ENCODE measurements around the gene BTBD17. TPM values are rescaled to one million over a fixed set of nuclear protein-coding genes. Genes with fewer than 3 reads are reported as not detected.

BTBD17 gene
- polyA plus RNA-seq, 2 of the 4 experiments (the other 2 are of a cell fraction): not detected

DNA sequence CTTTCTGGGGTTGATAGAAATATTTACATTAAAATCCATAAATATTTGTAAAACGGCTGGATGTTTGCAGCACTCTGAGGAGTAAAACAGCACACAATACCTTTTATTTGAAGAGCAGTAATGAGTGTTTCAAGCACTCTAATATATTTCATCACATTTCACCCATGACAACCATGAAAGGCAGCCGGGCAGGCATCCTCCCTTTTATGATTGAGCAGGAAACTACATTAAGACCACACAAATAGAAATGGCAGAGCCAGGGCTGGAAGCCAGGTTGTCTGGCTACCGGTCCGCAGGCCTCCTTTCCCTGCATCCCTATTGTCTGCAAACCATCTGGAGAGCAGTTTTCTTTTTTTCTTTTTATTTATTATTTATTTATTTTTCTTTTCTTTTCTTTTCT lies 47.1 kb upstream of the BTBD17 start:
- no peak for DNase-seq (ENCODE audit: low read depth in 1 of 2, low spot score in 1 of 2)
- 53% methylated on average over 4 of the region's 4 CpGs for WGBS (ENCODE audit: missing lambda C conversion rate)
- ChIA-PET POLR2A (interaction anchor here (1.0 to 1.2 kb wide), 2 partner anchors 45 kb away, joined by 3 to 7 read pairs; no protein-coding TSS in a partner anchor), CTCF (interaction anchor here (0.6 to 15.2 kb wide), 16 partner anchors 8 to 1151 kb away, joined by 3 to 138 read pairs (median 10); partner anchors contain the start of gene GPR142)
- FAIRE-seq: no peak
- no peak for ATAC-seq
- H3K4me1 ChIP-seq: peaks cover 15% of the 10 kb centered on the region
- H3K4me2 ChIP-seq: peak overlapping the region; percentile 28; the same call in 1 of the 3 replicates
- no peak overlapping the region for H3K4me3 ChIP-seq
- peak overlapping the region in 1 of 2 experiments; percentile 61; a peak in 3 of 6 replicates for H3K27ac ChIP-seq
- H3K9me3 ChIP-seq: no peaks in the 10 kb centered on the region
- TF ChIP-seq SMC3 (IDR thresholded peaks at IDR 0.05): no peak
- TF ChIP-seq, protein P1, sequence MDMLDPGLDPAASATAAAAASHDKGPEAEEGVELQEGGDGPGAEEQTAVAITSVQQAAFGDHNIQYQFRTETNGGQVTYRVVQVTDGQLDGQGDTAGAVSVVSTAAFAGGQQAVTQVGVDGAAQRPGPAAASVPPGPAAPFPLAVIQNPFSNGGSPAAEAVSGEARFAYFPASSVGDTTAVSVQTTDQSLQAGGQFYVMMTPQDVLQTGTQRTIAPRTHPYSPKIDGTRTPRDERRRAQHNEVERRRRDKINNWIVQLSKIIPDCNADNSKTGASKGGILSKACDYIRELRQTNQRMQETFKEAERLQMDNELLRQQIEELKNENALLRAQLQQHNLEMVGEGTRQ (IDR thresholded peaks at IDR 0.05): no peak
- TF ChIP-seq FOSB (CRISPR knock-in tag; IDR thresholded peaks at IDR 0.05): no peak
- no peak for TF ChIP-seq CHD4 (IDR thresholded peaks at IDR 0.05; ENCODE audit: borderline replicate concordance)
- no peak for TF ChIP-seq FOXS1 (CRISPR knock-in tag; IDR thresholded peaks at IDR 0.05)
- TF ChIP-seq EHF (CRISPR knock-in tag; IDR thresholded peaks at IDR 0.05): no peak
- no peak for TF ChIP-seq CEBPB (IDR thresholded peaks at IDR 0.05)
- TF ChIP-seq CTCF (IDR thresholded peaks at IDR 0.05): no peak
- TF ChIP-seq MAZ (IDR thresholded peaks at IDR 0.05; ENCODE audit: borderline replicate concordance, low read depth, low read length): no peak
- TF ChIP-seq GATA3 (IDR thresholded peaks at IDR 0.05; ENCODE audit: borderline replicate concordance): no peak
- no peak for TF ChIP-seq NPAS2 (CRISPR knock-in tag; IDR thresholded peaks at IDR 0.05; ENCODE audit: borderline replicate concordance)
- no peak for TF ChIP-seq RNF2 (IDR thresholded peaks at IDR 0.05; ENCODE audit: borderline replicate concordance, low read depth)
- no peak for TF ChIP-seq HOXB13 (CRISPR knock-in tag; IDR thresholded peaks at IDR 0.05; ENCODE audit: low read depth)

- POLR2A ChIA-PET: interaction anchor here (0.6 to 1.4 kb wide), 5 partner anchors 8 to 197 kb away, joined by 3 to 5 read pairs (median 3); no protein-coding TSS in a partner anchor
- 37% methylated on average over 3 of the region's 3 CpGs for WGBS (ENCODE audit: missing lambda C conversion rate)
- CTCF ChIA-PET: interaction anchor here (0.6 to 15.2 kb wide), 21 partner anchors 9 to 1150 kb away, joined by 3 to 138 read pairs (median 5); partner anchors contain the start of gene GPR142
- TF ChIP-seq HMGXB4 (CRISPR knock-in tag; IDR thresholded peaks at IDR 0.05; ENCODE audit: borderline replicate concordance): no peak
- no peak for TF ChIP-seq RNF2 (IDR thresholded peaks at IDR 0.05; ENCODE audit: borderline replicate concordance, low read depth)
- TF ChIP-seq ZSCAN20 (CRISPR knock-in tag; IDR thresholded peaks at IDR 0.05): no peak
- no peak for TF ChIP-seq CHD4 (IDR thresholded peaks at IDR 0.05; ENCODE audit: borderline replicate concordance)
- no peak for TF ChIP-seq TFCP2L1 (CRISPR knock-in tag; IDR thresholded peaks at IDR 0.05)
- no peak for TF ChIP-seq BHLHE40 (IDR thresholded peaks at IDR 0.05; ENCODE audit: low read depth, low read length)
- TF ChIP-seq ZFP36 (IDR thresholded peaks at IDR 0.05; ENCODE audit: borderline replicate concordance, partially characterized antibody): no peak
- no peak for TF ChIP-seq CEBPB (IDR thresholded peaks at IDR 0.05)
- no peak for TF ChIP-seq MAFK (IDR thresholded peaks at IDR 0.05; ENCODE audit: partially characterized antibody)
- no peak for TF ChIP-seq JUNB (IDR thresholded peaks at IDR 0.05)
- no peak for TF ChIP-seq NFE2L2 (conservative IDR thresholded peaks at IDR 0.05; ENCODE audit: low read length)
- TF ChIP-seq ZC3H11A (IDR thresholded peaks at IDR 0.05): no peak
- TF ChIP-seq JUN (IDR thresholded peaks at IDR 0.05): no peak
- TF ChIP-seq CBX8 (IDR thresholded peaks at IDR 0.05): no peak
- TF ChIP-seq, protein P2, sequence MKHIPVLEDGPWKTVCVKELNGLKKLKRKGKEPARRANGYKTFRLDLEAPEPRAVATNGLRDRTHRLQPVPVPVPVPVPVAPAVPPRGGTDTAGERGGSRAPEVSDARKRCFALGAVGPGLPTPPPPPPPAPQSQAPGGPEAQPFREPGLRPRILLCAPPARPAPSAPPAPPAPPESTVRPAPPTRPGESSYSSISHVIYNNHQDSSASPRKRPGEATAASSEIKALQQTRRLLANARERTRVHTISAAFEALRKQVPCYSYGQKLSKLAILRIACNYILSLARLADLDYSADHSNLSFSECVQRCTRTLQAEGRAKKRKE (CRISPR knock-in tag; IDR thresholded peaks at IDR 0.05; ENCODE audit: low read depth): no peak
- no peak for TF ChIP-seq KDM1A (IDR thresholded peaks at IDR 0.05; ENCODE audit: low read depth)
- TF ChIP-seq TP53 (CRISPR knock-in tag; IDR thresholded peaks at IDR 0.05): no peak
- no peak for TF ChIP-seq PHF8 (IDR thresholded peaks at IDR 0.05; ENCODE audit: borderline replicate concordance, low read depth)
- no peak for TF ChIP-seq FOSL2 (IDR thresholded peaks at IDR 0.05)
- TF ChIP-seq FOSL2 (CRISPR knock-in tag; IDR thresholded peaks at IDR 0.05): peak; percentile 7; the same call in 1 of the 2 replicates
- no peak for TF ChIP-seq CHD2 (IDR thresholded peaks at IDR 0.05; ENCODE audit: low read length, partially characterized antibody)
- no peak for TF ChIP-seq CBX2 (IDR thresholded peaks at IDR 0.05; ENCODE audit: borderline replicate concordance, low read depth)
- TF ChIP-seq ZNF302 (CRISPR knock-in tag; IDR thresholded peaks at IDR 0.05): no peak
- no peak for TF ChIP-seq FOSB (CRISPR knock-in tag; IDR thresholded peaks at IDR 0.05)
- TF ChIP-seq RFX5 (IDR thresholded peaks at IDR 0.05): no peak
- no peak for TF ChIP-seq NR3C1 (IDR thresholded peaks at IDR 0.05)
These were observed 46.6 kb upstream of the BTBD17 start for GRCh38 chr17:74408262-74408661.

More at GRCh38 chr17:74408262-74408661, 46.6 kb upstream of the BTBD17 start:
- DNase-seq (ENCODE audit: low read depth in 1 of 2, low spot score in 1 of 2) (peak; percentile 75 to 78), FAIRE-seq (no peak), ATAC-seq (peak; percentile 94 to 97)
- Histone ChIP-seq H3K27ac (peak overlapping the region in 1 of 2 experiments; percentile 61; a peak in 3 of 6 replicates), H3K4me2 (peak overlapping the region; percentile 28; the same call in 1 of the 3 replicates), H3K4me3 (no peak overlapping the region), H3K4me1 (peaks cover 15% of the 10 kb centered on the region), H3K9me3 (no peaks in the 10 kb centered on the region)

Data from A549 (cell line).